ENCODE data around the gene CCR5AS.

CCR5AS gene

DNA sequence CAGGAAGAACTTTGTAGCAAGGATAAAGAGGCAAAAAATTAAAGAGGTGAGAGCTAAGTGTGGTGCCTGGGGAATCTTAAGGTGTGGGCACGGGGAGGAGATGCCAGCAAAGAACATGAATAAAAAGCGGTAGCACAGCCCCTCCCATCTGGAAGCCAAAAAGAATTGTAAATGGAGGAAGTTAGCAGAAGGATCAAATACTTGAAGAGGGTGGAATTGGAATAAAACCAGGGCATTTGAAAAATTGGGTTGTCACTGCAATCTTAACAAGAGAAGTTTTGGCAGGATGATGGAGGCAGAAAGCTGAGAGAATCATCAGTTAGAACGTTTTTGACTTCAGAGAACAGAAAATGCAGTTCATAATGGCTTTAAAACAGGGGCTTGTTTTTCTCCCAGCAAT is 50.6 kb downstream of the CCR5AS start:
- DNase-seq, result no peak
- no peaks in the 10 kb centered on the region for H4K20me1 ChIP-seq (ENCODE audit: insufficient read depth, low read depth, low read length)
- H3K4me2 ChIP-seq (ENCODE audit: low read depth, low read length, poor library complexity, severe bottlenecking), result no peak overlapping the region
- no peak overlapping the region for H3K4me3 ChIP-seq (ENCODE audit: low read length)
- H3K9me3 ChIP-seq (ENCODE audit: low read length), result no peaks in the 10 kb centered on the region
- H3K27me3 ChIP-seq (ENCODE audit: low read length), result no peaks in the 10 kb centered on the region
- no peak overlapping the region for H3K27ac ChIP-seq (ENCODE audit: low read length)
- no peaks in the 10 kb centered on the region for H3K36me3 ChIP-seq (ENCODE audit: insufficient read depth, low read length)
- no peaks in the 10 kb centered on the region for H3K4me1 ChIP-seq (ENCODE audit: low read length)
- no peak overlapping the region for H3K9ac ChIP-seq (ENCODE audit: low read length)
- H3K79me2 ChIP-seq (ENCODE audit: low read length), result no peaks in the 10 kb centered on the region
- H2AFZ ChIP-seq (ENCODE audit: low read length), result no peak overlapping the region
- H3K9me2 ChIP-seq (replicated peaks; ENCODE audit: insufficient read depth, low read length), result no peaks in the 10 kb centered on the region

DNA sequence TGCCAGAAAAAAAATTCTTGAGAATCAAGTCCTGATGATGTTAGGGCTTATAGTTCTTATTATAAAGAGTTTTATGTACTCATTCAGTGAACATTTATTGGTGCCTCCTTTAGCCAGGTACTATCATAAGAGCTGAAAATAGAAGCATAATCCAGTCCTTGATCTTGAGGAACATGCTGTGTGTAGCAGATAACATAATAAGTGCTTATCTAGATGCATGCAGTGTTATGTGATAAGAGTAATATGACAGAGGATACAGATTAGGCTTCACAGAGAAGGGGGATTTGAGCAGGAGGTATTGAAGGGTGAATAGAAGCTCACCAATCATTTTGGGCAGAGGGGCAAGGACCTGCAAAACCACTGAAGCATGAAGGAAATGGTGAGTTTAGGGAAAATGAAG is 51.9 kb downstream of the CCR5AS start:
- Histone ChIP-seq H3K9ac (ENCODE audit: low read length) (no peak overlapping the region), H4K20me1 (ENCODE audit: insufficient read depth, low read depth, low read length) (no peaks in the 10 kb centered on the region), H3K27me3 (ENCODE audit: low read length) (no peaks in the 10 kb centered on the region), H3K27ac (ENCODE audit: low read length) (no peak overlapping the region), H2AFZ (ENCODE audit: low read length) (no peak overlapping the region), H3K9me3 (ENCODE audit: low read length) (no peaks in the 10 kb centered on the region), H3K4me2 (ENCODE audit: low read depth, low read length, poor library complexity, severe bottlenecking) (no peak overlapping the region), H3K4me1 (ENCODE audit: low read length) (no peaks in the 10 kb centered on the region), H3K4me3 (ENCODE audit: low read length) (no peak overlapping the region), H3K79me2 (ENCODE audit: low read length) (no peaks in the 10 kb centered on the region), H3K9me2 (replicated peaks; ENCODE audit: insufficient read depth, low read length) (no peaks in the 10 kb centered on the region), H3K36me3 (ENCODE audit: insufficient read depth, low read length) (no peaks in the 10 kb centered on the region)
- DNase-seq, result no peak

DNA sequence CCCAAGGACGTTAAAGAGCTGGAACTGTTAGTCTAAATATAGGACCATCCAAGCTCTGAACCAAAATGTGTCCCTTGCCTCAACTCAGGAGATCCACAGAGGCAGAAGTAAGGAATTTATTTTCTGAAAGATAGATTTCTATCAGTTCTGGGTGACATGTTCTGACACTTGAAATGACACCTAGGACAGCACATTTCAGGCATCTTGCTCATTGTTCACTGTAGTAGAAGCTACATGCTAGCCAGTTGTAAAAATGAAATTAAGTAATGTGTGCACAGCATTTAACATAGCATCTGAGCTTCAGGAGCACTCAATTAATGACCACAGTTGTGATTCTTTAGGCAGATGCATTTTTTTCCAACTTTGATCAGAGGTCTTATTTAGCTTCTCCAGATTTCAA is 52.4 kb downstream of the CCR5AS start:
- Histone ChIP-seq H3K9ac (ENCODE audit: low read length) (no peak overlapping the region), H2AFZ (ENCODE audit: low read length) (no peak overlapping the region), H3K4me1 (ENCODE audit: low read length) (peaks cover 3% of the 10 kb centered on the region; the same call in 1 of the 2 replicates), H3K79me2 (ENCODE audit: low read length) (no peaks in the 10 kb centered on the region), H4K20me1 (ENCODE audit: insufficient read depth, low read depth, low read length) (no peaks in the 10 kb centered on the region), H3K4me3 (ENCODE audit: low read length) (no peak overlapping the region), H3K9me2 (replicated peaks; ENCODE audit: insufficient read depth, low read length) (no peaks in the 10 kb centered on the region), H3K36me3 (ENCODE audit: insufficient read depth, low read length) (no peaks in the 10 kb centered on the region), H3K4me2 (ENCODE audit: low read depth, low read length, poor library complexity, severe bottlenecking) (no peak overlapping the region), H3K27ac (ENCODE audit: low read length) (no peak overlapping the region), H3K27me3 (ENCODE audit: low read length) (no peaks in the 10 kb centered on the region; the same call in 1 of the 2 replicates), H3K9me3 (ENCODE audit: low read length) (no peaks in the 10 kb centered on the region)
- DNase-seq, result no peak

DNA sequence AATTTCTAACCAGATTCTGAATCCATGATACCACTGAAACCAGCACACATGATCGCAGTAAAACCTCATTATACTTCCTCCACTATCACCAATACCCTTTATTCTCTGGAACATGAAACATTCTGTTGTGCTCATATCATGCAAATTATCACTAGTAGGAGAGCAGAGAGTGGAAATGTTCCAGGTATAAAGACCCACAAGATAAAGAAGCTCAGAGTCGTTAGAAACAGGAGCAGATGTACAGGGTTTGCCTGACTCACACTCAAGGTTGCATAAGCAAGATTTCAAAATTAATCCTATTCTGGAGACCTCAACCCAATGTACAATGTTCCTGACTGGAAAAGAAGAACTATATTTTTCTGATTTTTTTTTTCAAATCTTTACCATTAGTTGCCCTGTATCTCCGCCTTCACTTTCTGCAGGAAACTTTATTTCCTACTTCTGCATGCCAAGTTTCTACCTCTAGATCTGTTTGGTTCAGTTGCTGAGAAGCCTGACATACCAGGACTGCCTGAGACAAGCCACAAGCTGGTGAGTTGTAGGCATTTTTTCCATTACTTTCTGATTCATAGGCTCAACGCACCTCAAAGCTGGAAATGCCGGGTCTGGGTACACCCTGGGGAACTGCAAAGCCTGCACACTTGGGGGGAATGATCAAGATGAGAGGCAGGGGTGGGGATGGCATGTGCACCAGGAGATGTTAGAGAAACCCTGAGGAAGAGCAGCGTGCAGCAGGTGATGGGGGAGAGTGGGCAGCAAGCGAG is 53.0 kb downstream of the CCR5AS start, which contains the start of gene CCR2:
Gene CCR2, plus strand, starts transcription at position 465 of the 764 bp plus-strand sequence. CDS start 3,417 bp downstream, outside the sequence.
- no peaks in the 10 kb centered on the region for H3K9me2 ChIP-seq (replicated peaks; ENCODE audit: insufficient read depth, low read length)
- H4K20me1 ChIP-seq (ENCODE audit: insufficient read depth, low read depth, low read length), result no peaks in the 10 kb centered on the region
- H2AFZ ChIP-seq (ENCODE audit: low read length), result no peak within 1 kb of the TSS
- H3K27ac ChIP-seq (ENCODE audit: low read length), result no peak within 1 kb of the TSS
- H3K9ac ChIP-seq (ENCODE audit: low read length), result no peak within 1 kb of the TSS
- no peaks in the 10 kb centered on the region for H3K79me2 ChIP-seq (ENCODE audit: low read length)
- no peaks in the 10 kb centered on the region for H3K36me3 ChIP-seq (ENCODE audit: insufficient read depth, low read length)
- no peak within 1 kb of the TSS for H3K4me3 ChIP-seq (ENCODE audit: low read length)
- H3K27me3 ChIP-seq (ENCODE audit: low read length), result no peaks in the 10 kb centered on the region; the same call in 1 of the 2 replicates
- H3K4me2 ChIP-seq (ENCODE audit: low read depth, low read length, poor library complexity, severe bottlenecking), result no peak within 1 kb of the TSS
- peaks cover 3% of the 10 kb centered on the region; the same call in 1 of the 2 replicates for H3K4me1 ChIP-seq (ENCODE audit: low read length)
- DNase-seq, result no peak
- H3K9me3 ChIP-seq (ENCODE audit: low read length), result no peaks in the 10 kb centered on the region

DNA sequence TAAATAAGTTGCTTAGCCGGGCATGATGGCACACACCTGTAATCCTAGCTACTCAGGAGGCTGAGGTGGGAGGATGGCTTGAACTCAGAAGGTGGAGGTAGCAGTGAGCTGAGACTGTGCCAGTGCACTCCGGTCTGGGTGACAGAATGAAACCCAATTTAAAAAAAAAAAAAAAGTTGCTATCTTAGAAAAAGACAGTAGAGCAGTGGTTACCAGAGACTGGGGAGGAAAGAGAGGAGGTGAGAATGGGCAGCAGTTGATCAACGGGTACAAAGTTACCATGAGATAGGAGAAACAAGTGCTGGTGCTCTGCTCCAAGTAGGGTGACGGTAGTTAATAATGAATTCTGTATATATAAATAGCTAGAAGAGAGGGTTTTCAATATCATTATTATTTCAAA is 53.8 kb downstream of the CCR5AS start:
- Histone ChIP-seq H3K4me3 (ENCODE audit: low read length) (no peak overlapping the region), H3K4me1 (ENCODE audit: low read length) (peaks cover 3% of the 10 kb centered on the region; the same call in 1 of the 2 replicates), H3K36me3 (ENCODE audit: insufficient read depth, low read length) (no peaks in the 10 kb centered on the region), H3K79me2 (ENCODE audit: low read length) (no peaks in the 10 kb centered on the region), H3K27me3 (ENCODE audit: low read length) (no peaks in the 10 kb centered on the region; the same call in 1 of the 2 replicates), H3K9ac (ENCODE audit: low read length) (no peak overlapping the region), H3K9me2 (replicated peaks; ENCODE audit: insufficient read depth, low read length) (no peaks in the 10 kb centered on the region), H3K4me2 (ENCODE audit: low read depth, low read length, poor library complexity, severe bottlenecking) (no peak overlapping the region), H3K27ac (ENCODE audit: low read length) (no peak overlapping the region), H4K20me1 (ENCODE audit: insufficient read depth, low read depth, low read length) (no peaks in the 10 kb centered on the region), H3K9me3 (ENCODE audit: low read length) (no peaks in the 10 kb centered on the region), H2AFZ (ENCODE audit: low read length) (no peak overlapping the region)
- no peak for DNase-seq

DNA sequence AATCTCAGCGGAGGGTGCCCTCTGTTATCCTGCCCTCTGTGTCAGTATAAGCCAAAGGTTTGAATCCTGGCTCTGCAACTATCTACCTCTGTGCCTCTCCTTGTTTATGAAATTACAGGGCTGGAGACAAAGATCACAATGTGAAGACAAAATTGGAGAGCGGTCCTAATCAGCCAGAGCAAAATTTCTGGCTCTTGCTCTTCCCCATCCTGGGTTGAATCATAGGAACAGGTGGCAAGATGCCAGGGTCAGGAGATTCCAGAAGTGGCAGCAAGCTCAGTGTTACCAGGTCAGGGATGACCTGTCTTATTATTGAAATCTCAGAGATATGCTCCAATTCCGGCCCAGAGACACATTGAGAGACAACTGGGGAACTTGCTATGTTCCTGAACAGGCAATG is 55.2 kb downstream of the CCR5AS start:
- H3K36me3 ChIP-seq (ENCODE audit: insufficient read depth, low read length), result no peaks in the 10 kb centered on the region
- H3K4me2 ChIP-seq (ENCODE audit: low read depth, low read length, poor library complexity, severe bottlenecking), result no peak overlapping the region
- no peak overlapping the region for H3K4me3 ChIP-seq (ENCODE audit: low read length)
- no peak overlapping the region for H2AFZ ChIP-seq (ENCODE audit: low read length)
- H3K79me2 ChIP-seq (ENCODE audit: low read length), result no peaks in the 10 kb centered on the region
- H3K9me2 ChIP-seq (replicated peaks; ENCODE audit: insufficient read depth, low read length), result no peaks in the 10 kb centered on the region
- H3K9me3 ChIP-seq (ENCODE audit: low read length), result no peaks in the 10 kb centered on the region
- H3K27me3 ChIP-seq (ENCODE audit: low read length), result no peaks in the 10 kb centered on the region; the same call in 1 of the 2 replicates
- H4K20me1 ChIP-seq (ENCODE audit: insufficient read depth, low read depth, low read length), result no peaks in the 10 kb centered on the region
- no peak for DNase-seq
- no peak overlapping the region for H3K27ac ChIP-seq (ENCODE audit: low read length)
- H3K4me1 ChIP-seq (ENCODE audit: low read length), result peaks cover 3% of the 10 kb centered on the region; the same call in 1 of the 2 replicates
- no peak overlapping the region for H3K9ac ChIP-seq (ENCODE audit: low read length)

DNA sequence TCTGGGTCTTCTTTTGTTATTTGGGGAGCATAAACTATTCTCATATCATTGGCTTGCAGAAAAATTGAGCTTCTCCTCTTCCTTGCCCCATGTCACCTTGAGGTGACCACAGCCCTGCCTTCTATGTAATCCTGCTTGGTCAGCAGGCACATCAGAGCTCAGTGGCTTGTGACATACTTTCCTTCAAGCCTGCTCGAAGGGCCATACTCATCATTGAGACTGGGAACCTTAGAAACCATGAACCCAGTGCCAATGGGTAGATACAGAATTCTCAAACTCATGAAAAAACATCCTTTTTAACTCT is 56.7 kb downstream of the CCR5AS start:
- Histone ChIP-seq H3K9me2 (replicated peaks; ENCODE audit: insufficient read depth, low read length) (no peaks in the 10 kb centered on the region), H2AFZ (ENCODE audit: low read length) (no peak overlapping the region), H3K9ac (ENCODE audit: low read length) (no peak overlapping the region), H3K79me2 (ENCODE audit: low read length) (no peaks in the 10 kb centered on the region), H3K27ac (ENCODE audit: low read length) (no peak overlapping the region), H3K27me3 (ENCODE audit: low read length) (no peaks in the 10 kb centered on the region; the same call in 1 of the 2 replicates), H3K4me1 (ENCODE audit: low read length) (peaks cover 9% of the 10 kb centered on the region), H3K9me3 (ENCODE audit: low read length) (no peaks in the 10 kb centered on the region), H3K4me3 (ENCODE audit: low read length) (no peak overlapping the region), H3K4me2 (ENCODE audit: low read depth, low read length, poor library complexity, severe bottlenecking) (no peak overlapping the region), H3K36me3 (ENCODE audit: insufficient read depth, low read length) (no peaks in the 10 kb centered on the region), H4K20me1 (ENCODE audit: insufficient read depth, low read depth, low read length) (no peaks in the 10 kb centered on the region)
- no peak for DNase-seq

DNA sequence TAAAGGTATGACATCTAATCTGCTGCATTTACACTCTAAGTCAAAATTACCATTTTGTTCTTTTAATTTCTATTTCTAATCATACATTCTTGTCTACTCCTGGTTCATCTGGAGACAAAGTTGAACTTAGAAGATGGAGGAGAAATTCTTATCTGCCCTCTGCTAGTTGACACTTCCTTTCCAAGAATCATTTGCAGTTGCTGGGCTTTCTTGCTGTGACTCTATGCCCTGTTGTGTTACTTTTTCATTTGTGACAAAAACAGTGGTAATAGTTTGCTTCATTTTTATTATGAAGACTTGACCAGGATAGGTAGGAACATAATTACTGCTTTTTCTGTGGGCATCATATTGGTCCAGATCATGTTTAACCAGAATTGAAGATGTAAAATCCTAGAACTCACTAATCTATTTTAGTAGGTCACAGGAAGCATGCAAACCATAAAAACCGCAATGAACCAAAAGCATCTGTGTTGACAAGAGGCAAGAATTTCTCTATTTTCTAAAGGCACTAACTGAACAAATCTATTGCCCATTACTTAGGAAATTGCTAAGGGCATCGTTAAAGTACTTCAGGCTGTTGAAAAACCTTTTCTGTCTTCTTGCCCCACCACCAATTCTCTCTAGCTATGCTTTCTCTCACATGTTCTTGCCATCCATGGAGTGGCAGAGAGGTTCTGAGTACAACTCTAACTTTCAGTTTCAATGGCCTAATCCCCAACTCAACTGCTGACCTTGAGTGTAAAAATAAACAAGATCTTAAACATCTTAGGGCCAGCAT is 57.2 kb downstream of the CCR5AS start:
- no peaks in the 10 kb centered on the region for H3K79me2 ChIP-seq (ENCODE audit: low read length)
- no peaks in the 10 kb centered on the region for H4K20me1 ChIP-seq (ENCODE audit: insufficient read depth, low read depth, low read length)
- H2AFZ ChIP-seq (ENCODE audit: low read length), result no peak overlapping the region
- no peak overlapping the region for H3K4me3 ChIP-seq (ENCODE audit: low read length)
- H3K9me3 ChIP-seq (ENCODE audit: low read length), result no peaks in the 10 kb centered on the region
- no peaks in the 10 kb centered on the region; the same call in 1 of the 2 replicates for H3K27me3 ChIP-seq (ENCODE audit: low read length)
- H3K9me2 ChIP-seq (replicated peaks; ENCODE audit: insufficient read depth, low read length), result no peaks in the 10 kb centered on the region
- peaks cover 9% of the 10 kb centered on the region for H3K4me1 ChIP-seq (ENCODE audit: low read length)
- no peaks in the 10 kb centered on the region for H3K36me3 ChIP-seq (ENCODE audit: insufficient read depth, low read length)
- H3K4me2 ChIP-seq (ENCODE audit: low read depth, low read length, poor library complexity, severe bottlenecking), result no peak overlapping the region
- H3K27ac ChIP-seq (ENCODE audit: low read length), result no peak overlapping the region
- DNase-seq, result no peak
- no peak overlapping the region for H3K9ac ChIP-seq (ENCODE audit: low read length)
